Tibial nerve (tissue), 4 donors: Measurements from ENCODE around the gene SLC2A6. TPM values are rescaled to one million over a fixed set of nuclear protein-coding genes. Genes with fewer than 3 reads are reported as not detected.
A peak's percentile ranks its signal among the peaks of the same experiment; 100 is the strongest.

Experiments
- DNase-seq, 2 donors: peaks; one replicate each; pipeline ENCODE4 v3.0.0-alpha.2; 2019; ENCODE audit warnings: low spot score in 2 of 2
- H3K27ac ChIP-seq, 4 donors: fragments of 200-600 bp; sonication (generic) in 3 of 4; one replicate each; pipeline ENCODE4 v1.5.1; 2017 to 2019; ENCODE audit warnings: mild to moderate bottlenecking in 1 of 4
- H3K27me3 ChIP-seq, 2 donors: fragments of 200-600 bp; sonication (generic) in 1 of 2; one replicate each; pipeline versions ENCODE4 v1.5.1 to v1.6.0; 2017 to 2019
- H3K36me3 ChIP-seq, 3 donors: fragments of 200-600 bp; sonication (generic); one replicate each; pipeline ENCODE4 v1.5.1; 2018 to 2019
- H3K4me1 ChIP-seq, 4 donors: fragments of 200-600 bp; sonication (generic) in 3 of 4; one replicate each; pipeline ENCODE4 v1.5.1; 2017 to 2019
- H3K4me3 ChIP-seq, 4 donors: fragments of 200-600 bp; sonication (generic) in 3 of 4; one replicate each; pipeline ENCODE4 v1.5.1; 2017 to 2019; ENCODE audit warnings: mild to moderate bottlenecking in 1 of 4, moderate library complexity in 1 of 4
- H3K9me3 ChIP-seq, 4 donors: fragments of 200-600 bp; sonication (generic) in 3 of 4; one replicate each; pipeline ENCODE4 v1.5.1; 2017 to 2019
- EP300 ChIP-seq, 2 donors: sonication (generic); formaldehyde crosslinking; IDR thresholded peaks; one replicate each; pipeline ENCODE4 v1.6.1; 2017; ENCODE audit warnings: antibody characterized with exemption in 2 of 2, mild to moderate bottlenecking in 1 of 2
- POLR2A ChIP-seq, 2 donors: fragments of 450-650 bp; IDR thresholded peaks; one replicate each; pipeline ENCODE4 v1.6.1; 2017; ENCODE audit warnings: antibody characterized with exemption in 2 of 2, mild to moderate bottlenecking in 2 of 2, moderate library complexity in 2 of 2
- WGBS, 2 donors: methylation state at CpG; one replicate each; pipeline ENCODE4 v1.1.5; 2018; 5-methylcytosine and 5-hydroxymethylcytosine counted together
- total RNA-seq, 4 donors: library from RNA; depleted of rRNA; stranded (reverse); fragments of >200 nt; gene quantifications; one replicate each; pipeline ENCODE4 v1.1.0, GENCODE V29; 2016
- TF ChIP-seq, protein P1 (sequence below), 5 experiments: fragments of 200-600 bp in 3 of 5; fragments of 450-650 bp in 2 of 5; sonication (generic) in 3 of 5; IDR thresholded peaks; one replicate each; pipeline ENCODE4 v1.5.1; 2016 to 2019; ENCODE audit warnings: antibody characterized with exemption in 5 of 5, mild to moderate bottlenecking in 3 of 5, moderate library complexity in 2 of 5

SLC2A6 gene
- total RNA-seq, 4 donors from 2014 or later = 2.1 to 6.3 (median 3.0) TPM

DNA sequence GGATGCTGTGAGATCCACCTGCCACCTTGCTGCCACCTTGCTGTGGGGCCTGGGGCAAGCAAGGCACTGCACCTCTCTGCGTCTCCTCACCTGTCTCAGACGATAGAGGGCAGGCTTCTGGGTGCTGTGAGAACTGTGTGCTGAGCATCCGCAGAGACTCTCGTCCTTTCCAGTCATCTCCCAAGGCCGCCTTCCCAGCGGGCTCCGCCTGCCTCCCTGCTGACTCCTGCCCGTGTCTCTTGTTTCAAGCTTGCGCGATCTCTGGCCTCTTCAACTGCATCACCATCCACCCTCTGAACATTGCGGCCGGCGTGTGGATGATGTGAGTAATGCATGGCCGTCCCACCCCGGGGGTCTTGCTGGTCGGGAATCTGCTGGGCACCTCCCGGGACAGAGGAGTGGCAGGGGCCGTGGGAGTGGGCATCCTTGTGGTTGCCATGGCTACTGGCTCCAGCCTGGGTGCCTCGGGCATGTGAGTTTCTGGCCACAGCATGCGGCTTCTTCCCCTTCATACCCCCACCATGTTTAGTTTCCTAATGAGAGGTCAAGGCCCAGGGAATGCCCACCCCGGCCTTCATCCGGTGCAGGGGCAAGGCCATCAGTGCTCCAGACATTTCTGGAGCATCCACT, 15.6 kb downstream of the SLC2A6 start:
- DNase-seq = no peak
- no peak overlapping the region for H3K27ac ChIP-seq
- H3K9me3 ChIP-seq = no peaks in the 10 kb centered on the region
- WGBS, 2 donors = 83 to 85% methylated on average over 17 to 22 of the region's 22 CpGs
- TF ChIP-seq, protein P1, sequence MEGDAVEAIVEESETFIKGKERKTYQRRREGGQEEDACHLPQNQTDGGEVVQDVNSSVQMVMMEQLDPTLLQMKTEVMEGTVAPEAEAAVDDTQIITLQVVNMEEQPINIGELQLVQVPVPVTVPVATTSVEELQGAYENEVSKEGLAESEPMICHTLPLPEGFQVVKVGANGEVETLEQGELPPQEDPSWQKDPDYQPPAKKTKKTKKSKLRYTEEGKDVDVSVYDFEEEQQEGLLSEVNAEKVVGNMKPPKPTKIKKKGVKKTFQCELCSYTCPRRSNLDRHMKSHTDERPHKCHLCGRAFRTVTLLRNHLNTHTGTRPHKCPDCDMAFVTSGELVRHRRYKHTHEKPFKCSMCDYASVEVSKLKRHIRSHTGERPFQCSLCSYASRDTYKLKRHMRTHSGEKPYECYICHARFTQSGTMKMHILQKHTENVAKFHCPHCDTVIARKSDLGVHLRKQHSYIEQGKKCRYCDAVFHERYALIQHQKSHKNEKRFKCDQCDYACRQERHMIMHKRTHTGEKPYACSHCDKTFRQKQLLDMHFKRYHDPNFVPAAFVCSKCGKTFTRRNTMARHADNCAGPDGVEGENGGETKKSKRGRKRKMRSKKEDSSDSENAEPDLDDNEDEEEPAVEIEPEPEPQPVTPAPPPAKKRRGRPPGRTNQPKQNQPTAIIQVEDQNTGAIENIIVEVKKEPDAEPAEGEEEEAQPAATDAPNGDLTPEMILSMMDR (IDR thresholded peaks at IDR 0.05) = no peak
- TF ChIP-seq EP300 (IDR thresholded peaks at IDR 0.05) (no peak), POLR2A (IDR thresholded peaks at IDR 0.05) (no peak)
- H3K27me3 ChIP-seq = no peaks in the 10 kb centered on the region
- peaks cover 0 to 25% (median 11%) of the 10 kb centered on the region in 4 donors for H3K4me1 ChIP-seq
- H3K4me3 ChIP-seq = no peak overlapping the region
- H3K36me3 ChIP-seq = peaks cover 0 to 39% (median 0%) of the 10 kb centered on the region in 3 donors

DNA sequence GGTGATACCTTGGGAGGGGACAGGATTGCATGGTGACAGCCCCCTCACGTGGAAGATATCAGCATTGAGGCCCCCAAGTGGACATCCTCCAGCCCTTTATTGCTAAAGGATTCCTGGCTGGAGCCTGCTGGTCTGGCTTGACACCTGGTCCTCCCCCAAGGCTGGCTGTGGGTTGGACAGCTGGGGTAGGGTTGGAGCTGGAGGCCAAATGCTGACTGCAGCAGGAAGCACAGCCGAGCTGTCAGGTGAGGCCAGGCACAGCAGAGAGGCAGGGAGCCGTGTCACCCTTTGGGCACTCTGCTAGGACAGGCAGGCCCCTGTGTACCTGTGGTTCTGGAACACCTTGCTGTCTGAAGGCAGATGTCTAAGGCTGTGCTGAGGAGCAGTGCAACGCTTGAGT, 16.9 kb downstream of the SLC2A6 start:
- Histone ChIP-seq H3K9me3 (no peaks in the 10 kb centered on the region), H3K36me3 (peaks cover 0 to 29% (median 0%) of the 10 kb centered on the region in 3 donors), H3K4me1 (peaks cover 0 to 25% (median 11%) of the 10 kb centered on the region in 4 donors), H3K27me3 (no peaks in the 10 kb centered on the region), H3K4me3 (no peak overlapping the region), H3K27ac (no peak overlapping the region)
- TF ChIP-seq POLR2A (IDR thresholded peaks at IDR 0.05) (no peak), EP300 (IDR thresholded peaks at IDR 0.05) (no peak)
- DNase-seq = no peak
- WGBS, 2 donors = 71 to 82% methylated on average over 4 of the region's 4 CpGs

DNA sequence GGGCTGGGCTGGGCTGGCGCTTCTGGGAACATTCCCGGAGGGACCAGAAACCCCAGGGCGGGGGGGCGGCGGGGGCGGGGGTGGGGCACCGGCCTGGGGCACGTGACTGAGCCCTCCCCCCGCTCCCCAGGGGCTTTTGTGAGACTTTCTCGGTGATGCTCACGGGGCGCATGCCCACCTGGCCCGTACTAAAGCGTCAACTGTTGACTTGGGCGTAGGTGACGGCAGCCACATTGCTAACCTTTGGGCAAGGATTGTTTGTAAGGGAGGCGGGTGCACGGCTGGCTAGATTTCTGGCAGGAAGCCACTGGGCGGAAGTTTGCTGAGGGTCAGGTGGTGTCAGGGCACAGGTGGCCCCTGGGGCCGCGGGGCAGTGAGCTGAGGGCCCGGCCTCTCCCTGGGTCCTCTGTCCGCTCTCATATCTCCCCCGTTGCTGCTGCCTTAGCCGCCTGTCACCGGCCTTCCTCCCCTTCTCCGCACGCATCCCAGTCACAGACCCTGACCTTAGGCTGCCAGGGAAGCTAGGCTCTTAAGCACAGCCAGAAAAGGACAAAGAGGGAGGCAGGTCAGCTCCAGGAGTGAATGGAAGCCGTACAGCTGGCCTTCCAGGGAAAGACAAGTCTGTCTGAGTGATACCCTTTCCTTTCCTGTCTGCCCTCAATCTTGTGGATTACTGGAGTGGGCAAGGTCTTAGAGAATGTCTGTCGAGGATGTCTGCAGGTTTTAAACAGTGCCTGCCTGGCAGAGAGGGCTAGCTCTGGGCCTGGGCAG, 18.3 kb downstream of the SLC2A6 start:
- Histone ChIP-seq H3K4me3 (peak overlapping the region; percentile 73 to 96 (median 89)), H3K27ac (peak overlapping the region; percentile 94 to 99 (median 96)), H3K27me3 (no peaks in the 10 kb centered on the region), H3K36me3 (peaks cover 0 to 38% (median 0%) of the 10 kb centered on the region in 3 donors), H3K4me1 (peaks cover 0 to 25% (median 11%) of the 10 kb centered on the region in 4 donors), H3K9me3 (no peaks in the 10 kb centered on the region)
- 21 to 28% methylated on average over 14 of the region's 30 CpGs for WGBS, 2 donors
- TF ChIP-seq, protein P1 (IDR thresholded peaks at IDR 0.05) = no peak
- TF ChIP-seq POLR2A (IDR thresholded peaks at IDR 0.05) = no peak
- TF ChIP-seq EP300 (IDR thresholded peaks at IDR 0.05) = no peak
- DNase-seq = peak; percentile 21 to 33

DNA sequence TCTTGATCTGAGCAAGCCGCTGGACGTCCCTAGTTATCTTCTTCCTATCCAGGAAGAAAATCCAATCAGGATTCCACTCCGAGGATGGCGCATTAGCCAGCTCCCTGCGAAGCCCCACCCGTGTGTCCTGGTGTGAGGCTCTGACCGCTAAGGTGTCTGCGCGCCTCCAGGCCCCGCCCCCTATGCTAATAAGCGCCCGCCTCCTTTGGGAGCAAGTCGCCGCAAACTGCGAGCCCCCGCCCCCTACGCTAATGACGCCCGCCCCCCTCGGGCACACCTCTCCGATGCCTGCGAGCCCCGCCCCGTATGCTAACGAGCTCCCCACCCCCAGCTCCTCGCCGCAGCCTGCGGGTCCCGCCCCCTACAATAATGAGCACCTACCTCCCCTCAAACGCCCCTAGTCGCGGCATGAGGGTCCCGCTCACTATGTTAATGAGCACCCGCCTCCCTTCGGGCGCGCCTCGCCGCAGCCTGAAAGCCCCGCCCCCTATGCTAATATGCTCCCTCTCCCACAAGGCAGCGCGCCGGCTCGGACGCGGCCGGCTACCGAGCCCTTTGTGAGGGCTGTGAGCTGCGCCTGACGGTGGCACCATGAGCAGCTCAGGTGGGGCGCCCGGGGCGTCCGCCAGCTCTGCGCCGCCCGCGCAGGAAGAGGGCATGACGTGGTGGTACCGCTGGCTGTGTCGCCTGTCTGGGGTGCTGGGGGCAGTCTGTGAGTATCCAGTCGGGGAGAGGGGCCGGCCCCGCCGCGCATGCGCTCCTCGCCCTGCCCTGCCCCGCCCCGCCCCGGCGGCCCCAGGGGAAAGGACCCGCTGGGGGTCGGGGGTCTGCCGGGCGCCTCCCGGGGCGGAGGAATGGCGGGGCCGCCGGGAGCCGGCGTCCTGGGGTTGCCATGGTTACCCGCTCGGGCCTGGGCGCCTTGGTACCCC, 19.2 kb downstream of the SLC2A6 start, which contains the start of gene CACFD1:
TSS of gene CACFD1 (plus strand) at position 503 of the 929 bp plus-strand sequence. CDS start at position 592, 89 bp downstream.
- Histone ChIP-seq H3K27ac (peak within 1 kb of the TSS; percentile 94 to 99 (median 96)), H3K27me3 (no peaks in the 10 kb centered on the region), H3K36me3 (peaks cover 0 to 35% (median 0%) of the 10 kb centered on the region in 3 donors), H3K4me1 (peaks cover 0 to 25% (median 11%) of the 10 kb centered on the region in 4 donors), H3K9me3 (no peaks in the 10 kb centered on the region), H3K4me3 (peak within 1 kb of the TSS; percentile 73 to 96 (median 89))
- 0 to 2% methylated on average over 11 to 37 of the region's 86 CpGs for WGBS, 2 donors
- DNase-seq = peak; percentile 94
- TF ChIP-seq EP300 (IDR thresholded peaks at IDR 0.05) = peak in 1 of 2 donors; percentile 86
- TF ChIP-seq, protein P1 (IDR thresholded peaks at IDR 0.05) = peak in 2 of 5 experiments; percentile 11 to 28
- TF ChIP-seq POLR2A (IDR thresholded peaks at IDR 0.05) = peak in 1 of 2 donors; percentile 77
